Kidney tubule cell (primary cell): Measurements from ENCODE around the gene GPR15LG.
"Not testable (repeated sequence)": the region's sequence is repeated elsewhere in the genome, so short reads cannot be mapped to it uniquely, and the experiment has no call there.

ENCODE experiments used
- DNase-seq: peaks from one replicate; pipeline ENCODE4 v3.0.0-alpha.2; 2018; ENCODE audit warnings: low spot score

Gene GPR15LG

GRCh38 chr10:84166620-84167288, 6.8 kb upstream of the GPR15LG start:
- DNase-seq = peak; percentile 35

GRCh38 chr10:84167289-84167653, 6.3 kb upstream of the GPR15LG start:
- peak; percentile 65 for DNase-seq

GRCh38 chr10:84168382-84168781, 5.2 kb upstream of the GPR15LG start:
- peak; percentile 28 for DNase-seq

- DNase-seq = not testable (repeated sequence)
These were observed 2.4 kb upstream of the GPR15LG start for GRCh38 chr10:84171237-84171636.

GRCh38 chr10:84171700-84172466, 1.7 kb upstream of the GPR15LG start:
- peak; percentile 88 for DNase-seq

- peak; percentile 46 for DNase-seq
These were observed 889 bp upstream of the GPR15LG start for GRCh38 chr10:84172467-84173356.

GRCh38 chr10:84175436-84175835, 1.8 kb downstream of the GPR15LG start:
- no peak for DNase-seq

GRCh38 chr10:84176351-84176750, 2.8 kb downstream of the GPR15LG start:
- DNase-seq = no peak

GRCh38 chr10:84176836-84177474, 3.4 kb downstream of the GPR15LG start:
- no peak for DNase-seq

GRCh38 chr10:84177541-84178141, 4.0 kb downstream of the GPR15LG start:
- DNase-seq = no peak

- no peak for DNase-seq
These were observed 4.6 kb downstream of the GPR15LG start for GRCh38 chr10:84178160-84178609.

- peak; percentile 98 for DNase-seq
These were observed 5.6 kb downstream of the GPR15LG start for GRCh38 chr10:84179059-84179710.

- not testable (repeated sequence) for DNase-seq
These were observed 6.8 kb downstream of the GPR15LG start for GRCh38 chr10:84180386-84180785.

GRCh38 chr10:84181631-84182030, 8.0 kb downstream of the GPR15LG start:
- DNase-seq = no peak

GRCh38 chr10:84184517-84184916, 10.9 kb downstream of the GPR15LG start:
- DNase-seq = no peak

- no peak for DNase-seq
These were observed 12.1 kb downstream of the GPR15LG start for GRCh38 chr10:84185526-84186175.

GRCh38 chr10:84188815-84189214, 15.2 kb downstream of the GPR15LG start:
- no peak for DNase-seq

GRCh38 chr10:84190621-84191020, 17.0 kb downstream of the GPR15LG start:
- DNase-seq = no peak

GRCh38 chr10:84191106-84191505, 17.5 kb downstream of the GPR15LG start:
- DNase-seq = no peak

- DNase-seq = no peak
These were observed 19.7 kb downstream of the GPR15LG start for GRCh38 chr10:84193327-84193726.
